Parathyroid adenoma (tissue), 2 donors: ENCODE data around the gene SGCG.

Experiments
- H2AFZ ChIP-seq: fragments of 300-600 bp; sonication (generic); one replicate; pipeline ENCODE4 v1.7.0; 2017; ENCODE audit warnings: antibody characterized with exemption, mild to moderate bottlenecking
- H3K27ac ChIP-seq: fragments of 300-600 bp; sonication (generic); one replicate; pipeline ENCODE4 v1.7.0; 2017
- H3K27me3 ChIP-seq: fragments of 300-600 bp; sonication (generic); one replicate; pipeline ENCODE4 v1.7.0; 2017; ENCODE audit warnings: low read length; ENCODE audit not compliant: control insufficient read depth, insufficient read depth
- H3K36me3 ChIP-seq: fragments of 300-600 bp; sonication (generic); one replicate; pipeline ENCODE4 v1.7.0; 2017; ENCODE audit warnings: low read length; ENCODE audit not compliant: control insufficient read depth, insufficient read depth
- H3K4me1 ChIP-seq: fragments of 300-600 bp; sonication (generic); one replicate; pipeline ENCODE4 v1.7.0; 2017; ENCODE audit warnings: control low read depth
- H3K4me2 ChIP-seq: fragments of 300-600 bp; sonication (generic); one replicate; pipeline ENCODE4 v1.7.0; 2017; ENCODE audit warnings: low read length
- H3K4me3 ChIP-seq: fragments of 300-600 bp; sonication (generic); one replicate; pipeline ENCODE4 v1.7.0; 2017; ENCODE audit warnings: low read depth, low read length
- H3K79me2 ChIP-seq: fragments of 300-600 bp; sonication (generic); one replicate; pipeline ENCODE4 v1.7.0; 2017; ENCODE audit warnings: control low read depth
- H3K9ac ChIP-seq: fragments of 300-600 bp; sonication (generic); one replicate; pipeline ENCODE4 v1.7.0; 2017; ENCODE audit warnings: mild to moderate bottlenecking
- H3K9me3 ChIP-seq: fragments of 300-600 bp; sonication (generic); one replicate; pipeline ENCODE4 v1.7.0; 2017; ENCODE audit warnings: low read length; ENCODE audit not compliant: control insufficient read depth
- TF ChIP-seq, protein P1 (sequence below): fragments of 300-600 bp; sonication (generic); IDR thresholded peaks from one replicate; pipeline ENCODE4 v1.7.0; 2017; ENCODE audit warnings: antibody characterized with exemption, mild to moderate bottlenecking
- donor health status: primary hyperparathyroidism.

The SGCG gene

DNA sequence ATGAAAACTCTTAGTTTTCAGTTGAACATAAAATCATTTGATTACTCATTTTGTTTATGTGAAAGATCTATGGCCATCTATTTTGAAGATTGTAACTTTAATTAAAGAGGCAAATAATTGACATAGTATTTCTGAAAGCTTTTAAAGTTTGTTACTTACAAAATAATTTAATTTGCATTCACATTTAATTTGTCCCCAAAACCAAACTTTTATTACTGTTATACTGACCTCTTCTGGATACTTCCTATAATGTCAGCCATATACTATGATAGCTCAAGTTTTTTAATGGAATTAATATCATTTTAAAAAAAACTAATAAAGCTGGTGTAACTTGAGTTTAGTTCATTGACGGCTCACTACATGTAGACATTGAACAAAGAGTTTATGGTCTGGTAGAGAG is 4.9 kb upstream of the SGCG start:
- TF ChIP-seq, protein P1, sequence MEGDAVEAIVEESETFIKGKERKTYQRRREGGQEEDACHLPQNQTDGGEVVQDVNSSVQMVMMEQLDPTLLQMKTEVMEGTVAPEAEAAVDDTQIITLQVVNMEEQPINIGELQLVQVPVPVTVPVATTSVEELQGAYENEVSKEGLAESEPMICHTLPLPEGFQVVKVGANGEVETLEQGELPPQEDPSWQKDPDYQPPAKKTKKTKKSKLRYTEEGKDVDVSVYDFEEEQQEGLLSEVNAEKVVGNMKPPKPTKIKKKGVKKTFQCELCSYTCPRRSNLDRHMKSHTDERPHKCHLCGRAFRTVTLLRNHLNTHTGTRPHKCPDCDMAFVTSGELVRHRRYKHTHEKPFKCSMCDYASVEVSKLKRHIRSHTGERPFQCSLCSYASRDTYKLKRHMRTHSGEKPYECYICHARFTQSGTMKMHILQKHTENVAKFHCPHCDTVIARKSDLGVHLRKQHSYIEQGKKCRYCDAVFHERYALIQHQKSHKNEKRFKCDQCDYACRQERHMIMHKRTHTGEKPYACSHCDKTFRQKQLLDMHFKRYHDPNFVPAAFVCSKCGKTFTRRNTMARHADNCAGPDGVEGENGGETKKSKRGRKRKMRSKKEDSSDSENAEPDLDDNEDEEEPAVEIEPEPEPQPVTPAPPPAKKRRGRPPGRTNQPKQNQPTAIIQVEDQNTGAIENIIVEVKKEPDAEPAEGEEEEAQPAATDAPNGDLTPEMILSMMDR, result no peak

DNA sequence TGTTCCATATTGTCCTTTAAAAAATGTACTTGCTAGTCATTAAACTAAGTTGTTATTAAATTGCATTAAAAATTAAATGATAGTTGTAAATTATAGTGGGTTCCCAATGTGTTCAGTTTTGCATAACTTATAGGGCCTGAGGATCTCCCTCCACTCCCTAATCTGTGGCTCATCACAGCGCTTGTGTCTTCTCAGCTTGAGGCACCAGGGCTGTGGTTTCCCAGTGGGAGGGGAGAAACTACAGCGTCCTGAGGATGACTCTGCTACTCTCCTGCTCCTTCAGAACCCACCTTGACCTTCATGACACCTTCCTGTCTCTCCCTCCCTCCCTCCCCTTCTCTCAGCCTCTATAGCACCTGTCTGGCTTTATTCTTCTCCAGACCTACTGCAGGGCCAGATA is 1.4 kb downstream of the SGCG start:
- Histone ChIP-seq H3K4me1 (peaks cover 5% of the 10 kb centered on the region), H3K36me3 (no peaks in the 10 kb centered on the region), H3K9ac (no peak overlapping the region), H3K9me3 (no peaks in the 10 kb centered on the region), H2AFZ (no peak overlapping the region), H3K27me3 (no peaks in the 10 kb centered on the region), H3K4me2 (no peak overlapping the region), H3K27ac (no peak overlapping the region), H3K4me3 (no peak overlapping the region), H3K79me2 (no peaks in the 10 kb centered on the region)
- TF ChIP-seq, protein P1, result no peak

More for the DNA sequence above, 4.9 kb upstream of the SGCG start:
- Histone ChIP-seq H3K27ac (no peak overlapping the region), H3K4me3 (no peak overlapping the region), H3K36me3 (no peaks in the 10 kb centered on the region), H2AFZ (no peak overlapping the region), H3K27me3 (no peaks in the 10 kb centered on the region), H3K4me2 (no peak overlapping the region), H3K9me3 (no peaks in the 10 kb centered on the region), H3K9ac (no peak overlapping the region), H3K79me2 (no peaks in the 10 kb centered on the region), H3K4me1 (no peaks in the 10 kb centered on the region)

- Histone ChIP-seq H3K9ac (no peak overlapping the region), H3K9me3 (no peaks in the 10 kb centered on the region), H3K27me3 (no peaks in the 10 kb centered on the region), H3K4me1 (peaks cover 5% of the 10 kb centered on the region), H3K4me2 (no peak overlapping the region), H3K79me2 (no peaks in the 10 kb centered on the region), H3K4me3 (no peak overlapping the region), H3K36me3 (no peaks in the 10 kb centered on the region), H3K27ac (no peak overlapping the region), H2AFZ (no peak overlapping the region)
- TF ChIP-seq, protein P1, result no peak
These were observed 2.5 kb downstream of the SGCG start for GRCh38 chr13:23183292-23183691.

- Histone ChIP-seq H2AFZ (no peak overlapping the region), H3K36me3 (no peaks in the 10 kb centered on the region), H3K9me3 (no peaks in the 10 kb centered on the region), H3K27ac (no peak overlapping the region), H3K9ac (no peak overlapping the region), H3K27me3 (no peaks in the 10 kb centered on the region), H3K4me3 (no peak overlapping the region), H3K4me1 (peaks cover 5% of the 10 kb centered on the region), H3K79me2 (no peaks in the 10 kb centered on the region), H3K4me2 (no peak overlapping the region)
- TF ChIP-seq, protein P1, result no peak
These were observed 4.8 kb downstream of the SGCG start for GRCh38 chr13:23185542-23185941.

DNA sequence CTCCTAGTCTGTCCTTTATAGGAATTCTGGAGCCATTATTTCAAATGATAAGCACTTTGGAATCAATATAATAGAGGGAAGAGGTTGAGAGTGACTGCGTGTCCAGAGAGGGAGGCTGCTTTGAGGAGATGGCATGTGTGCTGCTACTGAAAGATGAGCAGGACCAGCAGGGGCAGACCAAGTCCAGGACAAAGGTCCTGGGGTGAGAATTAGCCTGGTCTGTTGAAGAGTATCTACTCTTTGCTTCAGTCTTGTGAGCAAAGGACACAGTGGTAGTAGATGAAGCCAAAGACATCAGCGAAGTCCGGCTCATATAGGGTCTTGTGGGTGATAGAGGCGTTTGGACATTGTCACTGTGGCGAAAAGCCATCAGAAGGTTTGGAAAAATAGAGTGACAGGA is 21.1 kb downstream of the SGCG start:
- H3K36me3 ChIP-seq, result no peaks in the 10 kb centered on the region
- no peak overlapping the region for H3K27ac ChIP-seq
- TF ChIP-seq, protein P1, result no peak

More for the DNA sequence above, 21.1 kb downstream of the SGCG start:
- no peaks in the 10 kb centered on the region for H3K9me3 ChIP-seq
- H3K4me2 ChIP-seq, result no peak overlapping the region
- no peaks in the 10 kb centered on the region for H3K4me1 ChIP-seq
- no peaks in the 10 kb centered on the region for H3K27me3 ChIP-seq
- H3K4me3 ChIP-seq, result no peak overlapping the region
- H3K79me2 ChIP-seq, result no peaks in the 10 kb centered on the region
- no peak overlapping the region for H2AFZ ChIP-seq
- no peak overlapping the region for H3K9ac ChIP-seq
